Measurements from ENCODE around the gene MARCHF2. TPM values are rescaled to one million over a fixed set of nuclear protein-coding genes. Genes with fewer than 3 reads are reported as not detected.

MARCHF2 gene
- polyA plus RNA-seq, 3 donors: 47.8 to 117 (median 90.8) TPM

DNA sequence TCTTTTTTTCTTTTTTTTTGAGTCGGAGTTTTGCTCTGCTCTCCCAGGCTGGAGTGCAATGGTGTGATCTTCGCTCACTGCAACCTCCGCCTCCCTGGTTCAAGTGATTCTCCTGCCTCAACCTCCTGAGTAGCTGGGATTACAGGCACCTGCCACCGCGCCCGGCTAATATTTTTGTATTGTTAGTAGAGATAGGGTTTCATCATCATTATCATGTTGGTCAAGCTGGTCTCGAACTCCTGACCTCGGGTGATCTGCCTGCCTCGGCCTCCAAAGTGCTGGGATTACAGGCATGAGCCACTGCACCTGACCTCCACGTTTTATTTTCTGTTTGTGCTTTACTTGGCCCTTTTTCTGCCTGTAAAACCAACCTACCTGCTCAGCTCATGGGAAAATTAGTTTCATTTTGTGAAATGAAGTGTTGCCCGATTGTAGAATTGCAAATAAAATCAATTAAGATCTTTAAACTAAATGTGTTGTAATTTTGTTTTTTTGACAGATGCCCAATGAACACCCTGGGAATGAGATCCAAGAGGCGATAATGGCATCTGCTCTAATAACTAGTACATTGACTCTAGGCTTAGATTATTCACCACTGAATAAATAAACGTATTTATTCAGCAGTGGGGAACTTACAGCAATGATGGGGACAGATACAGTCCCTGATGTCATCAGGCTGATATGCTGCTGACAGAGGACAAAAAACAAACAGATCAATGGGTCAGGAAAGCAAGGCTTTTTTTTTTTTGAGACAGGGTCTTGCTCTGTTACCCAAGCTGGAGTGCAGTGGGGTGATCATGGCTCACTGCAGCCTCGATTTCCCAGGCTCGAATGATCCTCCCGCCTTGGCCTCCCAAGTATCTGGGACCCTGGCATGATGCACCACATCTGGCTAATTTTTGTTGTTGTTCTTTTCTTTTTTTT lies 25.2 kb upstream of the MARCHF2 start:
- Histone ChIP-seq H3K4me3 (replicated peaks in 1 of 3; ENCODE audit: low read depth in 2 of 3, low read length in 3 of 3) (no peak overlapping the region), H3K9ac (ENCODE audit: insufficient read depth, low read length, poor library complexity, severe bottlenecking) (no peak overlapping the region), H3K27me3 (ENCODE audit: control insufficient read depth in 2 of 2, insufficient read depth in 2 of 2, low read length in 2 of 2) (no peaks in the 10 kb centered on the region), H3K9me3 (replicated peaks in 1 of 2; ENCODE audit: control insufficient read depth in 1 of 2, insufficient read depth in 1 of 2, low read length in 2 of 2) (peaks cover 0 to 3% of the 10 kb centered on the region in 2 donors), H3K36me3 (replicated peaks in 1 of 2; ENCODE audit: control insufficient read depth in 1 of 2, insufficient read depth in 2 of 2, low read length in 2 of 2) (no peaks in the 10 kb centered on the region), H2AFZ (ENCODE audit: insufficient read depth, low read depth, low read length, poor library complexity, severe bottlenecking) (no peak overlapping the region), H3K27ac (ENCODE audit: low read depth in 1 of 2, low read length in 2 of 2) (no peak overlapping the region), H4K20me1 (ENCODE audit: insufficient read depth, low read length) (peaks cover 23% of the 10 kb centered on the region), H3K79me2 (ENCODE audit: insufficient read depth, low read length) (peaks cover 22% of the 10 kb centered on the region), H3K4me1 (ENCODE audit: control insufficient read depth in 1 of 2, insufficient read depth in 2 of 2, low read length in 2 of 2) (peaks cover 18 to 33% of the 10 kb centered on the region in 2 donors), H3K4me2 (replicated peaks; ENCODE audit: extremely low read depth, low read length, poor library complexity, severe bottlenecking) (no peak overlapping the region)
- Mint-ChIP-seq H3K4me1 (peaks cover 37% of the 10 kb centered on the region), H3K4me3 (no peak overlapping the region), H3K9me3 (peaks cover 6 to 9% (median 8%) of the 10 kb centered on the region in 7 donors), H3K27ac (no peak overlapping the region), H3K36me3 (peaks cover 6 to 15% of the 10 kb centered on the region in 2 donors), H3K27me3 (ENCODE audit: low read depth in 3 of 3) (no peaks in the 10 kb centered on the region)
- TF ChIP-seq, protein P1, sequence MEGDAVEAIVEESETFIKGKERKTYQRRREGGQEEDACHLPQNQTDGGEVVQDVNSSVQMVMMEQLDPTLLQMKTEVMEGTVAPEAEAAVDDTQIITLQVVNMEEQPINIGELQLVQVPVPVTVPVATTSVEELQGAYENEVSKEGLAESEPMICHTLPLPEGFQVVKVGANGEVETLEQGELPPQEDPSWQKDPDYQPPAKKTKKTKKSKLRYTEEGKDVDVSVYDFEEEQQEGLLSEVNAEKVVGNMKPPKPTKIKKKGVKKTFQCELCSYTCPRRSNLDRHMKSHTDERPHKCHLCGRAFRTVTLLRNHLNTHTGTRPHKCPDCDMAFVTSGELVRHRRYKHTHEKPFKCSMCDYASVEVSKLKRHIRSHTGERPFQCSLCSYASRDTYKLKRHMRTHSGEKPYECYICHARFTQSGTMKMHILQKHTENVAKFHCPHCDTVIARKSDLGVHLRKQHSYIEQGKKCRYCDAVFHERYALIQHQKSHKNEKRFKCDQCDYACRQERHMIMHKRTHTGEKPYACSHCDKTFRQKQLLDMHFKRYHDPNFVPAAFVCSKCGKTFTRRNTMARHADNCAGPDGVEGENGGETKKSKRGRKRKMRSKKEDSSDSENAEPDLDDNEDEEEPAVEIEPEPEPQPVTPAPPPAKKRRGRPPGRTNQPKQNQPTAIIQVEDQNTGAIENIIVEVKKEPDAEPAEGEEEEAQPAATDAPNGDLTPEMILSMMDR (IDR thresholded peaks at IDR 0.05): no peak
- intact Hi-C loops (cut with micrococcal nuclease): no loop called here
- DNase-seq: no peak
- WGBS (ENCODE audit: insufficient coverage): 92% methylated on average over 8 of the region's 16 CpGs

DNA sequence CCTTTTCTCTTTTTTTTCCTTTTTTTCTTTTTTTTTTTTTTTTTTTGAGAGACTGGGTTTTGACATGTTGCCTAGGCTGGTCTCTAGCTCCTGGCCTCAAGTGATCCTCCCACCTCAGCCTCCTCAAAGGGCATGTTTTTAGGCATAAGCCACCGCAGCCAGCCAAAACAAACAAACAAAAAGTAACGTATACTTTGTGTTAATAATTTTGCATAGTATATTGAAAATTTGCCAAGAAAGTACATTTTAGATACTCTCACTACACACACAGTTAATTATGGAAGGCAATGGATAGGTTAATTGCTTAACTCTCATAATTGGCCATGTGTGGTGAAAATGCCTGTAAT lies 24.5 kb upstream of the MARCHF2 start:
- H3K4me1 ChIP-seq (ENCODE audit: control insufficient read depth in 1 of 2, insufficient read depth in 2 of 2, low read length in 2 of 2): peaks cover 18 to 33% of the 10 kb centered on the region in 2 donors
- peaks cover 8 to 18% of the 10 kb centered on the region in 2 donors for H3K36me3 Mint-ChIP-seq

More for the DNA sequence above, 24.5 kb upstream of the MARCHF2 start:
- intact Hi-C loops (cut with micrococcal nuclease): no loop called here
- Histone ChIP-seq H3K79me2 (ENCODE audit: insufficient read depth, low read length) (peaks cover 28% of the 10 kb centered on the region), H3K4me3 (replicated peaks in 1 of 3; ENCODE audit: low read depth in 2 of 3, low read length in 3 of 3) (no peak overlapping the region), H4K20me1 (ENCODE audit: insufficient read depth, low read length) (peaks cover 30% of the 10 kb centered on the region), H3K9me3 (replicated peaks in 1 of 2; ENCODE audit: control insufficient read depth in 1 of 2, insufficient read depth in 1 of 2, low read length in 2 of 2) (peaks cover 0 to 3% of the 10 kb centered on the region in 2 donors), H3K27ac (ENCODE audit: low read depth in 1 of 2, low read length in 2 of 2) (no peak overlapping the region), H3K9ac (ENCODE audit: insufficient read depth, low read length, poor library complexity, severe bottlenecking) (no peak overlapping the region), H3K36me3 (replicated peaks in 1 of 2; ENCODE audit: control insufficient read depth in 1 of 2, insufficient read depth in 2 of 2, low read length in 2 of 2) (no peaks in the 10 kb centered on the region), H2AFZ (ENCODE audit: insufficient read depth, low read depth, low read length, poor library complexity, severe bottlenecking) (no peak overlapping the region), H3K27me3 (ENCODE audit: control insufficient read depth in 2 of 2, insufficient read depth in 2 of 2, low read length in 2 of 2) (no peaks in the 10 kb centered on the region), H3K4me2 (replicated peaks; ENCODE audit: extremely low read depth, low read length, poor library complexity, severe bottlenecking) (no peak overlapping the region)
- no CpG with 5 or more reads among the region's 2 CpGs for WGBS (ENCODE audit: insufficient coverage)
- Mint-ChIP-seq H3K27me3 (ENCODE audit: low read depth in 3 of 3) (no peaks in the 10 kb centered on the region), H3K4me1 (peaks cover 37% of the 10 kb centered on the region), H3K9me3 (peaks cover 6 to 9% (median 8%) of the 10 kb centered on the region in 7 donors), H3K27ac (no peak overlapping the region), H3K4me3 (no peak overlapping the region)
- TF ChIP-seq, protein P1 (IDR thresholded peaks at IDR 0.05): no peak
- DNase-seq: no peak

Measured in CD14-positive monocyte (primary cell).